Measurements from ENCODE around the gene PRKAG3.
"Not testable (repeated sequence)": the region's sequence is repeated elsewhere in the genome, so short reads cannot be mapped to it uniquely, and the experiment has no call there.

Gene PRKAG3

DNA sequence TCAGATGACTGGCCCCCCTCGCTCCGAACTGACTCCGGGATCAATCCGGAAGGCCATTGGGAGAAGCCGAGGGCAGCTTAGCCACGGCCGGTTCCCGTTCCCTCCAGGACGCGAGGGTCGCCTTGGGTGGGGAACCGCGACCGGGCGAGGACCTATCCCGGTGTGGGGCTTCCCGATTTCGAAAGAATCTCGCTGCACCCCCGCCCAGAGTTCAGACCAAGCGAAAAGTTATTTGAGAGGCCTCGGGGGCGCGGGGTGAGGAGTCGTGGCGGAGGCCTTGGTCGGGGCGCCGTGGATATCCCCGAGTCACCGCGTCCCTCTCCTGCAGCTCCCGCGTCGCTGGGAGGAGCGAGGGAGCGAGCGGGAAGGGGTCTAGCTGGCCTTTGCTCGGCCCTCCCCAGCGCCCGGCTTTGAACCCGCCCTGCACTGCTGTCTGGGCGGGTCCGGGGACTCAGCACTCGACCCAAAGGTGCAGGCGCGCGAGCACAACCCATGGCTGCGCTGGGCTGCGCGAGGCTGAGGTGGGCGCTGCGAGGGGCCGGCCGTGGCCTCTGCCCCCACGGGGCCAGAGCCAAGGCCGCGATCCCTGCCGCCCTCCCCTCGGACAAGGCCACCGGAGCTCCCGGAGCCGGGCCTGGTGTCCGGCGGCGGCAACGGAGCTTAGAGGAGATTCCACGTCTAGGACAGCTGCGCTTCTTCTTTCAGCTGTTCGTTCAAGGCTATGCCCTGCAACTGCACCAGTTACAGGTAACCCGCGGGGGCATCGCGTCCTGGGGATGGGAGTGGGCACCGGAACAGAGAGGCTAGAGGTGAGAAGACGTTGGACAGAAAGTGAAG is 49.7 kb downstream of the PRKAG3 start, which contains the start of gene CYP27A1:
TSS of gene CYP27A1 (plus strand) at position 457 of the 837 bp plus-strand sequence. CDS start at position 493, 36 bp downstream.
- DNase-seq (ENCODE audit: low read depth), result no peak

DNA sequence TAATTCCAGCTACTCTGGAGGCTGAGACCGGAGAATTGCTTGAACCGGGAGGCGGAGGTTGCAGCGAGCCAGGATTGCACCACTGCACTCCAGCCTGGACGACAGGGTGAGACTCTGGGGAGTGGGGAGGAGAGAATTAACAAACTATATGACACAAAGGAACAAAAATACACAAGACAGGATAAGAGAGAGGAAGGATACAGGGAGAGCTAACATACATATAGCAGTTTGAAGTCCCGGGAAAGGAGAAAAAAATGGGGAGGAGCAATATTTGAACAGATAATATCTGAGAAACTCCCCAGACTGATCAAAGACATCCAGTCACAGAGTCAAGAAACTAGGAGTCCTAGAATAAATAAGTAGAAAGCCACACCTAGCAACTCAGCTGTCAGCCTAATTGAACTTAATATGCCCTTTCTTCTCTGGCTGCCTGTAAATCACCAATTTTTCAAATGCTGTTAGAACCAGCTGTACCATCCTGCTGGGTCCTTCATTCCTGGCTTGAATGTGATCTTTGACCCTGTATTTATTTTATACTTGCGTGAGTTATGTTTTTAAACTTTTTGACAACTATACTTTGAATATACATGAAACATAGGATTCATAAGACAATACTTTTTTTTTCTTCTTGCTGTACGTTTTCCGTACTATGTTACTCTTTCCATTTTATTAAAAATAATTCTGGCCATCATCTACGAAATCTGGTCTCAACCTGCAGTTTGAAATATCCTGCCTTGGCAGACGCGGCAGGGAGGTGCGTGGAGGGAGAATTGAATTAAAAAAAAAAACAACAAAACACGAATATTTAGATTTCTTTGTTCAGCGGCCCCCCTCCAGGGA is 50.5 kb downstream of the PRKAG3 start:
- no peak for DNase-seq (ENCODE audit: low read depth)

DNA sequence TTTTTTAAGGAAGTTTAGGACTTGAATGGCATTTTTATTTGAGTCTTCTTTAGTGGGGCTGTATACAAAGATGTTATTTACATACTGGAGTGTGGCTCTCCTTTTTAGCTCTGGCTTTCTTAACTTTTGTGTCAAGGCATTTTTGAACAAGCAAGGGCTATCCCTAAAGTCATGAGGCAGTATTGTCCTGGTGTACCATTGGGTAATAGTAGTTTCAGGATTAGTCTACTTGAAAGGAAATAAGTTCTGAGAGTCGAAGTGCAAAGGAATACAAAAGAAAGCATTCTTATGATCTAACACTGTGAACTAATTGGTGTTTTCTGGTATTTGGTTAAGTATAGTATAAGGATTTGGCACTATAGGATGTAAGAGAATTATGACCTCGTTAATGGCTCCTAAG is 51.6 kb downstream of the PRKAG3 start:
- DNase-seq (ENCODE audit: low read depth), result no peak

- DNase-seq (ENCODE audit: low read depth), result no peak
Observed at GRCh38 chr2:218777276-218777990, 54.2 kb downstream of the PRKAG3 start.

- no peak for DNase-seq (ENCODE audit: low read depth)
Observed at GRCh38 chr2:218776488-218776887, 55.1 kb downstream of the PRKAG3 start.

GRCh38 chr2:218773881-218774280 is 57.7 kb downstream of the PRKAG3 start:
- DNase-seq (ENCODE audit: low read depth), result no peak

- not testable (repeated sequence) for DNase-seq (ENCODE audit: low read depth)
Observed at GRCh38 chr2:218772759-218773158, 58.8 kb downstream of the PRKAG3 start.
